ENCODE results near the gene POM121L12.

POM121L12 gene

DNA sequence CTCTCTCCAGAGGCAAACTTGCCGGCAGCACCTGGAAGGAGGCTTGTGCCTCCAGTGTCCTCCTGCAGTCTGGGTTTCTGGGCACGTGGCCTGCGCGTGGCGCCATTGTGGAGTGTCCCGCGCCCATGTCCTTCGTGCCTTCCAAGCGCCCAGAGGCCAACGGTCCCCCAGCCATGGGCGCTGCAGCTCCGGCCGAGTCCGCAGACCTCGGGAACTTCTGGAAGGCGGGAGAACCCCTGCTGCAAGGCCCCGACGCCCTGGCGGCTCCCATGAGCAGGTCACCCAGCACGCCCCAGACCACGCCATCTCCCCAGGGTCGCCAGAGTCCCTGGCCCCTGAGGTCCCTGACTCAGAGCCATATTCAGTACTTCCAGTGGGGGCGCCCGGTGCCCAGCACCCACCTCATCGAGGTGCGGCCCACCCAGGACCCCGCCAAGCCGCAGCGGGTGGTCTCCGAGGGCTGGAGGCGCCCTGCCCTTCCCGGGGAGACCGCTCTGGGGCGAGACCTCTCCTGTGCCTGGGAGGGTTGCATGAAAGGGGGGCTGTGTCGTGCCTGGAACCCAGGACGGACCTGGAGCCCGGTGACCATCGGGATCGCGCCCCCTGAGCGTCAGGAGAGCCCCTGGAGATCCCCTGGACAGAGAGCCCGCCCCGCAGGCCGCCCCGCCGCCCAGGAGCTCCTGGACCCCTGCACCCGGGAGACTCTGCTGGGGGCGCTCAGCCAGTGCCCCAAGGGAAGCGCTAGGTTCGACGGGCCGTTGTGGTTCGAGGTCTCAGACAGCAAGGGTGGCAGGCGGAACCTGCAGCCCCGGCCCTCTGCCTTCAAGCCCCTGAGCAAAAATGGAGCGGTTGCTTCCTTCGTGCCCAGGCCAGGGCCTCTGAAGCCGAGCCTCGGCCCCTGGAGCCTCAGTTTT, at the start of gene POM121L12:
Gene POM121L12, plus strand, starts transcription at position 135 of the 914 bp plus-strand sequence. Its CDS starts 39 bp downstream, at position 174.
- no peak for FAIRE-seq
- DNase-seq (ENCODE audit: insufficient read length, low spot score) = no peak

DNA sequence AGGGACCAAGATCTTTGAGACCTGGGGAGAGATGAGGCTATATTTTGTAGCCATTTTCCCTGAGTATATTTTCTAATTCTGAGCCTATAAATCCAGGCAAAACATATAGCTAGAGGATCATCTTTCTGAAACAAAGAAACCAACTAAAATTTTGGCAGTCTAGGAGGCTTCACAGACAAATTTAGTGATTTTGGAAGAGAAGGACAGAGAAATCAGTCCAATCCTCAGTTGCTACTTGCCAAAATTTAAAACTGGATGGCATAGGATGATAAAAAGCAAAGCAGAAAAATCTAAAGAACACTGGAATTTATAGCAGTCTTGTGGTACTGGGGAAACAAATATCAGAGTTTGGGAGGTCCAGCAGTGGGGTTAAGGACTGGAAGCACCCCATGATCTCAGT, 43.4 kb upstream of the POM121L12 start:
- FAIRE-seq (no peak), DNase-seq (ENCODE audit: insufficient read length, low spot score) (no peak)

DNA sequence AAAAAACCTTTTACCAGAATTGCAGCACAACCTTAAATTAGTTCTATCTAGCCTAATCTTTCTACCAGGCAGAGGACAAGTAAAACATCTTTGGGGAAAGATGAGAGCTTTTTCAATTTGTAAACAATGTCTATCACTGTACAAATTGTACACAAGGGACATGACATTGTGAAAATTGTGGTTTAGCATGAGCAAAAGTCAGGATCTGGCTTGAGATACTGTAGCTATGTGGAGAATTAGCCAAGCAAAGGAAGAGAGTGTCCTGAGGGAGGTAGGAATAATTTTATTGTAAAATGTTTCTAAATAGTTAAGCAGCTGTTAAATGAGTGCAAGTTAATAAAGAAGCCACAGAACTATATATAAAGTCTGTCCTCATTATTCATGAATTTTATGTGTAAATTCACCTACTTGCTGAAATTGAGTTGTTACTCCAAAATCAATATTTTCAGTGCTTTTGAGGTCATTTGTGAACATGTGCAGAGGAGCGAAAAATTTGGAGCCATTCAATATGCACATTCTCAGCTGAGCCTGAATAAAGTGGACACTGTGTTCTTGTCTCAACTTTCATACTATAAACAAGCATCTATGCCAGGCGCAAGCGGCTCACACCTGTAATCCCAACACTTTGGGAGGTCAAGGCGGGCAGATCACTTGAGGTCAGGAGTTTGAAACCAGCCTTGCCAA, 42.8 kb upstream of the POM121L12 start:
- DNase-seq (ENCODE audit: insufficient read length, low spot score) (no peak), FAIRE-seq (no peak)

DNA sequence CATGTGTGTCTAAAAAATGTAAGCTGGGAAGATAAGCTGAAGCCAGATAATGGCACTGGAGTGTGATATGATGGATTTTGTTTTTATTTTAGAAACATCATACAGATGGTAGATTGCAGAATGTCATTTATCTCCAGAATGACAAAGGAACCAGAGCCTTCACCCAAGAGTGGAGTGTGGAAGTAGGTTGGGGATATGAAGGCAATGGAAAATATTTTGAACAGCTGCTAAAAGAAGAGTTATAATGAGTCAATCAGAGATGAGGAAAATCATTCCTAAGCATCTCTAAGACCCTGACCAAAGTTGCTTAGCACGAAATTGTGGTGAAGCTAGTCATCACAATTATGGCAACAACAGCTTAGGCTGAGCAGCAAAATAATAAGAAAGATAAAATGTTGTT, 39.8 kb upstream of the POM121L12 start:
- DNase-seq (ENCODE audit: insufficient read length, low spot score) (no peak), FAIRE-seq (no peak)

DNA sequence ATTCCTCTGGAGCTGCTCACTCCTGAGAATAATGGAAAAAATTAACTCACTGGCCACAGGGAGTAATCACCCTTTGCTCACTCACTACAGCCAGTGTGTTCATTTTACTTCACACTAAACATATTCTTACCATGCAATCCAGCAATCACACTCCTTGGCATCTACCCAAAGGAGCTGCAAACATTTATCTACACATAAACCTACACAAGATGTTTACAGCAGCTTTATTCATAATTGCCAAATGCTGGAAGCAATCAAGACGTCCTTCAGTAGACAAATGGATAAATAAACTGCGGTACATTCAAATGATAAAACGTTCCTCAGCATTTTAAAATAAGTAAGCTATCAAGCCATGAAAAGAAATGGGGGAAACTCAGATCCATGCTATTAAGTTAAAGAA, 34.2 kb upstream of the POM121L12 start:
- DNase-seq (ENCODE audit: insufficient read length, low spot score) (no peak), FAIRE-seq (no peak)

DNA sequence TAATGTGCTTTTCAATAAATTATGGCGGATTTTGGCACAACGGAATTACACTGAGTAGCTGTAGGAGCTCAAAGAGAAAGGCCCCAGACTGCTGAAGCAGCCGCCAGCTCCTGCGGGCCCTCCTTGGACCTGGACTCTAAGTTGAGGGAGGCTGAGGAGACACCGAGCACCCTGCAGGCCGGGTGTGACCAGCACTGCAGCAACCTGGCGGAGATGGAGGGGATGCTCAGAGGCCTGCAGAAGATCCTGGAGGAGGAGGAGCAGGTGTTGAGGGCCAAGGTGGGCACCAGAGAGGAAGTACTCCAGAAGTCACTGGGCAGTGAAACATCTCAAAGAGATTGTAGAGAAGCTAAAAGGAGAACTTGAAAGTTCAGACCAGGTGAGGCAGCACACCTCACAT, 33.0 kb upstream of the POM121L12 start:
- DNase-seq (ENCODE audit: insufficient read length, low spot score) = no peak
- no peak for FAIRE-seq

DNA sequence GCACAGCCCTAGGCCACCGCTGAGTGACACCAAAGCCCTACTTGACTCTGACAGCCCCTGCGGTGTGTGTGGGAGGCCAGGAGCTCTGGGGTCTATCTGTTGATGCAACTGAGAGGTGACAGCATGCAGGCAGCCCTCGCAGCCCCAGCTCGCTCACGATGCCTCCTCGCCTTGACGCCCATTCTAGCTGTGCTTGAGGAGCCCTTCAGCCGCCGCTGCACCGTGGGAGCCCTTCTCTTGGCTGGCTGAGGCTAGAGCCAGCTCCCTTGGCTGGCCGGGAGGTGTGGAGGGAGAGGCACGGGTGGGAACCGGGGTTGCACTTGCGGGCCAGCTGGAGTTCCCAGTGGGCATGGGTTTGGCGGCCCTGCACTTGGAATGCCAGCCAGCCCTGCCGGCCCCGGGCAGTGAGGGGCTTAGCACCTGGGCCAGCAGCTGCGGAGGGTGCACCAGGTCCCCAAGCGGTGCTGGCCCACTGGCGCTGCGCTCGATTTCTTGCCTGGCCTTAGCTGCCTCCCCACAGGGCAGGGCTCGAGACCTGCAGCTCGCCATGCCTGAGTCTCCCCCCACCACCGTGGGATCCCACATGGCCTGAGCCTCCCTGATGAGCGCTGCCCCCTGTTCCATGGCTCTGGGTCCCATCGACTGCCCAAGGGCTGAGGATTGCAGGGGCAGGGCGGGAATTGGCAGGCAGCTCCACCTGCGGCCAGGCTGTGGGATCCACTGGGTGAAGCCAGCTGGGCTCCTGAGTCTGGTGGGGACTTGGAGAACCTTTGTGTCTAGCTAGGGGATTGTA, 31.6 kb upstream of the POM121L12 start:
- FAIRE-seq (no peak), DNase-seq (ENCODE audit: insufficient read length, low spot score) (no peak)

DNA sequence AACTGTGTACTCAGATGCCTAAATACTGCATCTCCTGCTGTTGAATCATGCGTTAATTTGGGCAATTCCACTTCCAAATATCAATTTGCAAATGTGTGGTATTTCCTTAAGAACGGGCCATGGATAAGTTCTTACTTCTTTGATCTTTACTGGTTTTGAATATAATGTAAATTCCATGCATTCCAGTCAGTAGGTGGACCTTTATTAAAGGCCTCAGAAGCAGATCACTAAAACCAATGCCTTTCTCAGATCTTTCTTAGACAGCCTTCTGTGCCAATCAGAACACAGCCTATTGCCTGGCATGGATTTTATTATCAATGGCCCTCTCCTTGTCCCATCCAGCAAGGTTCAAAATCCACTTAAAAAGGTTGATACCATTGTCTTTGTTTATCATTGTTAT, 21.5 kb upstream of the POM121L12 start:
- no peak for FAIRE-seq
- no peak for DNase-seq (ENCODE audit: insufficient read length, low spot score)

DNA sequence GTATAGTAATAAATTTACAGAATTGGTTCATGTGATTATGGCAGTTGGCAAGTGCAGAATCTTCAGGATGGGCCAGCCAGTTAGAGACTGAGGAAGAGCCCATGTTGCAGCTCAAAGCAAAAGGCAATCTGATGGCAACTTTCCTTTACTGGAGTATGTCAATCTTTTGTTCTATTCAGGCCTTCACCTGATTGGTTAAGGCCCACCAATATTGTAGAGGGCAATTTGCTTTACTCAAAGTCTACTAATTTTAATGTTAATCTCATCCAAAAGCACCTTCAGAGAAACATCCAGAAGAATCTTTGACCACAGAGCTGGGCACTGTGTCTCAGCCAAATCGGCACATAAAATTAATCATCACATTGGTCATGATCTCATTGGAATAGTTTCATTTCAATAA, 20.0 kb upstream of the POM121L12 start:
- FAIRE-seq = no peak
- DNase-seq (ENCODE audit: insufficient read length, low spot score) = no peak

DNA sequence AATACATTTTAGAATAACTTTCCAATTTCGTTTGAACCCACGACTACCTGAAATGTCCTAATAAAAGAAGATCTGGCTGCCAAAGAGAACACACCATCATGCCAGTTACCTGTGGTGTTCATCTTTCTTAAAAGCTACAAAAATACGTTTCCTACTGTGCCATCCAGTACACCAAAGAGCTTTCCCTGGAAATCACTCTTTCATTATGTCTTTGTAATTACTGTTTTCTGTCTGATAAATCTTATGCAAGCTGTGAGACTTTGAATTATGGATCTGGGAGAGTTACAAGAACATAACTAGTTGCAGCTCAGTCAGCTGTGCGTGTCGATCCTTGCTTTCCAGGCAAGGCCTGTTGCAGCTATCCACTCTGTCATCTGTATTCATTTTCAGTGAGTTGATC, 12.5 kb upstream of the POM121L12 start:
- FAIRE-seq = no peak
- no peak for DNase-seq (ENCODE audit: insufficient read length, low spot score)

DNA sequence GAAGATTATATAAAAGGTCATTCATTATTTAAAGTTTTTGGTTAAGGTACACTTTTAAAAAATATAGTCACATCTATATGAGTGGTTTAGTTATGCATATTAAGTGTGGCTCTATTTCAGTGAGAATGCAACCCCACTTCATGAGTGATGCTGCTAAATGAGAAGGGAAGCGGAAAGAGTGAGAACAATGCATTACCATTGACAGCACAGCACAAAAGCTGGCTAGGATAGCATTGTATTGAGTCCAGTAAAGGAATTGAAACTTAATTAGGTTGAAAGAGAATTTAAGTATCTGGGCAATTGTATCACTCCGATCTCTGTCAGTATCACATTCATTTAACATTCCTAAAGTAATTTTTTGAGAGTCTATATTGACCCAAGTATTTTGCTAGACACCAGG, 13.2 kb downstream of the POM121L12 start:
- no peak for FAIRE-seq

DNA sequence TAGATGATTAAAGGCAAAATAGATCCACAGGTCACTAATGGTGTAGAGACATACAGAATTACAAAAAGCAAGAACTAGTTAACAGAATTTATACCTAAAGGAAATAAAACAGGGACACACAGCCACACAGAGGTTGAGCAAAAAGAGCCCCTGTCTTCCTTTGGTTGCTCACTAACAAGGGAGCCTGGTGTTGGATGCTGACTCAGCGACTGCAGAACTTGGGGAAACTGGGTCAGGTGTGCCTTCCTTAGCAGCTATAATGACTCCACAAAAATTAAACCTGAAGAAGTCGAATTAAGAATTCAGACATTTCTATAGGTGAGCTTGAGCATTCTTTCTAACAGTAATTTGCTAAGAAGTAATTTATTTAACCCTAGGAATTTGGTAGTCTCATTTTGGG, 15.0 kb downstream of the POM121L12 start:
- DNase-seq (ENCODE audit: insufficient read length, low spot score) (no peak), FAIRE-seq (no peak)

More for the DNA sequence above, 13.2 kb downstream of the POM121L12 start:
- DNase-seq (ENCODE audit: insufficient read length, low spot score) = no peak

DNA sequence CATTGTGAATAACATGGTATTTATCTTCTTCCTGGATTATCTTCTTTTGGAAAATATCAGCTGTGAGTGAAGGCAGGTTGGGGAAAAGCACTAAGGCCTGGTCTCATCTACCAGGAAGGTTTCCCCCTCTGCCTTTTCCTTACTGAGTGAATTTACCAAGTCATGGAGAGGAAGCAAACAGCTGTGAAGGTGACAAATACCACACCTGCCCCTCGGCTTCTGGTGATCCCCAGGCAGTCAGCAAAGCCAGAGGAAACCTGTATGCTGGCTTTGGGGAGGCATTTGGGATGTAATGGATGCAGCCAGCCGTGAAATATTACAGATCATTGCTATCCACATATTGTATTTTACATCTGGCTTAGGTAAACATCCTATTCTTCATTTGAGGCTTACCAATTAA, 24.2 kb downstream of the POM121L12 start:
- no peak for FAIRE-seq
- no peak for DNase-seq (ENCODE audit: insufficient read length, low spot score)

DNA sequence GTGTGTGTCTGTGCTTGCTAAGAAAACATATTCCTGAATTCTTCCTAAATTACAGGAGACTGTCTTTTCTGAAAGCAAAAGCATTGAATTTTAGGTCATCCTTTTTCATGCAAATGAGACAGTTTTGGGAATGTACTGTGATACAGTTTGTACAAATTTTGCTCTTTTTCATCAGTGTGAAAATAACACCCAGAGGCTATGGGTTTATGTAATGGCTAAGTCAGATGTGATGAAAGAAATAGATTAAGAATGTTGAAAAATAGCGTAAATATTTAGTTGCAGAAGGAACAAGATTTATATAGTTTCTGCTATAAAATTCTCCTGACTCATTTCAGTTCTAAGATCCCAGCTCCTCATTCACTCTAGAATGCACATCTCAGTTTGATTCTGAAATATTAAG, 24.6 kb downstream of the POM121L12 start:
- DNase-seq (ENCODE audit: insufficient read length, low spot score) (no peak), FAIRE-seq (no peak)

DNA sequence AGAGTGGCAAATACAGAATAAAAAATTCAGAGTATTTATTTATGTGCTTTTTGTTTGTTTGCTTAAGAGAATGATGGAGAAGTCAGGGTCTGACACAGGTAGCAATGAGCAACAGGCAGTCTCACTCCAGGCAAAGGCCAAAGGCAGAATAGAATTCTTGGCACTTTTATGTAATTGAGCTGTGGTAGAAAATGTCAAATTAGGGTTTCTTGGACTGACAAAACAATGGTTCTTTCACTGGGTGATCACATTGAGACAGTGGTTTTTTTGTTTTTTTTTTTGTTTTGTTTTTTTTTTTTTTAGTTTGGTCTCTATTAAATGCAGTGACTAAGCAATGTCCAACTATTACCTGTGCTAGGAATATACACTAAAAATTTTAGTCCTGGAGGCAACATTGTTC, 27.4 kb downstream of the POM121L12 start:
- DNase-seq (ENCODE audit: insufficient read length, low spot score) (no peak), FAIRE-seq (no peak)

DNA sequence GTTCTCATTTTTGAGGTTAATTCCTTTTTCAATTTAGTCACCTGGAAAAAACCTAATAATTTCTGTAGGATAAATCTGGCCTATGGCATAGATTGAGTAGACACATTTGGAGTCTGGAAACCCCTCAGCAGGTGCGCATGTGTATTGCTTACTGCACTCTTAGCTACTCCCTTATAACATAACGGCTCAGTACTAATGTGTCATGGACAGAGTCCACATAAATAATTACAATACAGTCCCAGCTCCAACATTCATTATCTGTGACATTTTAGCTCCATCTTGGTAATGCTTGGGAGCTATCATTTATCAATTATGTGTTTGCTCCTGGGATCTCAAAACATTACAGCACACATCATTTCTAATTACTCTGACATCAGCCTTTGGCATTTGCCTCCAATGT, 33.2 kb downstream of the POM121L12 start:
- no peak for DNase-seq (ENCODE audit: insufficient read length, low spot score)
- no peak for FAIRE-seq

DNA sequence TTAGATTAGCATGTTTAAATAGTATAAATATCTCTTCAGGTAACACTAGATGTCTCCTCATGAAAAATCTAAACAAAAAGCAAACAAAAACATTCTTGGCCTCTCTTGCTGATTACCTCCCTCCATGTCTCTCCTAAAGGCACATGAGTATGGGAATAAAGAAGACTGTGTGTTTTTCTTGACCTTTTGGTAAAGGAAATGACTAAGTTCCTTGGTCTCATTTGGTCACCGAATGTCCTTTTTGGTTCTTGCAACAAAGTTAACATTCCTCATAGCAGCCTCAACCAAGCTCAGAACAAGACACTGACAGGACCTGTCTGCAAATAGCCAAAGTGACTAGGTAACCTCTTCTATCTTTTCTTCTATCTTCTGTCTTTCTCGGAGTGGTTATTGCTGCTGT, 35.5 kb downstream of the POM121L12 start:
- no peak for DNase-seq (ENCODE audit: insufficient read length, low spot score)

More for the DNA sequence above, 35.5 kb downstream of the POM121L12 start:
- FAIRE-seq = no peak

All from GM19239 (cell line).